ENCODE measurements around the gene SCAMP2. TPM values are rescaled to one million over a fixed set of nuclear protein-coding genes. Genes with fewer than 3 reads are reported as not detected.
"Not testable (repeated sequence)": the region's sequence is repeated elsewhere in the genome, so short reads cannot be mapped to it uniquely, and the experiment has no call there.

SCAMP2 gene
- total RNA-seq, 1 donor from 2014 or later: 21.6 TPM

DNA sequence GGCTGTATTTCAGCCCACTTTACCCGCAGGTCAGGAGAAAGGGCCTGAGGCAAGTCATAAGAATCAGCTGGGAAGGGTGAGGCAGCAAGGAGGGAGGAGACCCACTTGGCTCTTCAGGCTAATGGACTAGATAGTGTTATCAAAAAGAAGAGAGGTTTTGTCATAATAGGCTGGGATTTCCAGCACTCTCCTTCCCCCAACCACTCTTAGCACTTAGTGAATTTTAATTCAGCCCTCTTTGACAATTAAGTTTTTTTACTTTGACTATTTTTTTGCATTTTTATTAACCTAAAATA, 17.4 kb upstream of the SCAMP2 start:
- no peak for DNase-seq

DNA sequence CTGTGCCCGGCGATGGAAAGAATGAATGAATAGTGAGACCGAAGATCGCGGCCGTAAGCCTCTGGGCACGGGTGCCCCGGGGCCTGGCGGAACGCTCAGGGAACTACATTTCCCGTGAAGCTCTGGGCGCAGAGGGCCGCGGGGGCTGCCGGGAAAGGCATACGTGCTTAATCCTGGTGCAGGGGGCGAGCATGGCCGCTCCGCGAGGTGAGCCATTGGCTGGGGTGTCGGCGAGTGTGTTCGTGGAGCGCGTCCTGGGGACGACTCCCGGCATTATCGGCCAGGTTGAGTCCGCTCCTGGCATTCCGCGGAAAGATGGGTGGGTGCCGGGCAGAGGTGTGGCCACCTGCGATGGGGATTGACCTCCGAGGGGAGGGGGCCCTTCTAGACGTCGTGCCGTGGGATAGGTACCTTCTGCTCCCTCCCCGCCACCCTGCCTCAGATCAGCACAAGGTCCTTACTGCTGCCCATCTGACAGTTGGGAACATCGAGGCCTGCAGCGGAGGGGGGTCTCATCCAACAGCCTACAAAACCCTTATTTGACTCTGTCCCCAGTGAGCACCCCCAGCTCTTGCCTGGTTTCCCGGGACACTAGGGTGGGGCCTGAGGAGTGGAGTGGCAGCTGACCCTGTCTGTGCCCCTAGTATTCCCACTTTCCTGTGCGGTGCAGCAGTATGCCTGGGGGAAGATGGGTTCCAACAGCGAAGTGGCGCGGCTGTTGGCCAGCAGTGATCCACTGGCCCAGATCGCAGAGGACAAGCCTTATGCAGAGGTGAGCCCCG, 16.9 kb upstream of the SCAMP2 start, which contains the start of gene MPI:
MPI (plus strand) TSS at position 160 of the 782 bp plus-strand sequence; CDS start at position 192, 32 bp downstream.
- peak; percentile 50 for DNase-seq

DNA sequence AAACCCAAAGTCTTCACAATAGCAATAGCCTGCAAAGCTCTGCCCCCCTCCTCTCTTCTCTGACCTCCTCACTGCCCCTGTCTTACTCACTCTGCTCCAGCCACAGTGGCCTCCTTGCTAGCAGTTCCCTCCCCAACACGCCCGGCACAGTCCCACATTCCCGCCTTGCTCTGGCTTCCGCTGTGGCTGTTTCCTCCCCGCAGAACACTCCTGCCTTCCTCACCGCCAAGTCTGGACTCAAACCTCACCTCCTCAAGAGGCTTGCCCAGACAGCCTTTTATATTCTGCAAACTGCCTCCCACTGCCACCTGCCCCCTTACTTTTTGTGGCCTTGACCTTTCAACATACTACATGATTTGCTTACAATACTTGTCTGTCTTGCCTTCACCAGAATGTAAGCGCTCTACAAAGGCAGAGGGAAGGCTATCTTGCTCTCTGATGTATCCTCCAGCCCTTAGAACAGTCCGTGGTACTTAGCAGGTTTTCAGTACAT, 16.3 kb upstream of the SCAMP2 start:
- DNase-seq: no peak

DNA sequence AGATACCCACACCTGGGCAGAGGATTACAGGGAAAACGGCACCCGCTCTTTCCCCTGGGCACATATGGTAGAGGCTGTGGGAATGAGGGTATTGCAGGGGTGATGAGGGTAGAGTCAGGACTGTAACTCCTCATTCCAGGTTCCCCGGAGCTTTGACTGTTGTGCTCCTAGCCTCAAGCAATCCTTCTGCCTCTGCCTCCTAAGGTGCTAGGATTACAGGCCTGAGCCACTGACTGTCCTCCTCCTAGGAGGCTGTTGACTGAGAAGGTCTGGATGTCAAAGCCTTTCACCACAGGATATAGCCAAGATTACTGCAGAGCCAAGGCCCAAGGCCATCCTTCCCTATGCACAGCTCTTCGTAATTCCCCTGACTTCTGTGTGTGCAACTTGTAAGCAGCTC, 15.6 kb upstream of the SCAMP2 start:
- DNase-seq: no peak

DNA sequence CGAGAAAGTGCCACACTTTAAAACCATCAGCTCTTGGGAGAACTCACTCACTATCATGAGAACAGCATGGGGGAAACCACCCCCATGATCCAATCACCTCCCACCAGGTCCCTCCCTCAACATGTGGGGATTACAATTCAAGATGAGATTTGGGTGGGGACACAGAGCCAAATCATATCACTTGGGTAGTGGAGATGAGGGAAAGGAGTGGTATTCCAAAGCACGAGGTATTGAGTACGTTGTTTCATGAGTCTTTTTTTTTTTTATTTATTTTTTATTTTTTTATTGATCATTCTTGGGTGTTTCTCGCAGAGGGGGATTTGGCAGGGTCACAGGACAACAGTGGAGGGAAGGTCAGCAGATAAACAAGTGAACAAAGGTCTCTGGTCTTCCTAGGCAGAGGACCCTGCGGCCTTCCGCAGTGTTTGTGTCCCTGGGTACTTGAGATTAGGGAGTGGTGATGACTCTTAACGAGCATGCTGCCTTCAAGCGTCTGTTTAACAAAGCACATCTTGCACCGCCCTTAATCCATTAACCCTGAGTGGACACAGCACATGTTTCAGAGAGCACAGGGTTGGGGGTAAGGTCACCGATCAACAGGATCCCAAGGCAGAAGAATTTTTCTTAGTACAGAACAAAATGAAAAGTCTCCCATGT, 14.5 kb upstream of the SCAMP2 start:
- DNase-seq: not testable (repeated sequence)

DNA sequence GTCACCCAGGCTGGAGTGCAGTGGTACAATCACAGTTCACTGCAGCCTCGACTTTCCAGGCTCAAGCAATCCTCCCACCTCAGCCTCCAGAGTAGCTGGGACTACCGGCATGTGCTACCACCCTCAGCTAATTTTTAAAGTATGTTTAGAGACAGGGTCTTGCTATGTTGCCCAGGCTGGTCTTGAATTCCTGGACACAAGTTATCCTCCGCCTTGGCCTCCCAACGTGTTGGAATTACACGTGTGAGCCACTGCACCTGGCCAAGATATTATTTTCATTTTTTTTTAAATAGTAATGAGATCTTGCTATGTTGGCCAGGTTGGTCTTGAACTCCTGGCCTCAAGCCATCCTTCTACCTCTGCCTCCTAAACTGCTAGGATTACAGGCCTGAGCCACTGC, 12.3 kb upstream of the SCAMP2 start:
- DNase-seq: no peak

DNA sequence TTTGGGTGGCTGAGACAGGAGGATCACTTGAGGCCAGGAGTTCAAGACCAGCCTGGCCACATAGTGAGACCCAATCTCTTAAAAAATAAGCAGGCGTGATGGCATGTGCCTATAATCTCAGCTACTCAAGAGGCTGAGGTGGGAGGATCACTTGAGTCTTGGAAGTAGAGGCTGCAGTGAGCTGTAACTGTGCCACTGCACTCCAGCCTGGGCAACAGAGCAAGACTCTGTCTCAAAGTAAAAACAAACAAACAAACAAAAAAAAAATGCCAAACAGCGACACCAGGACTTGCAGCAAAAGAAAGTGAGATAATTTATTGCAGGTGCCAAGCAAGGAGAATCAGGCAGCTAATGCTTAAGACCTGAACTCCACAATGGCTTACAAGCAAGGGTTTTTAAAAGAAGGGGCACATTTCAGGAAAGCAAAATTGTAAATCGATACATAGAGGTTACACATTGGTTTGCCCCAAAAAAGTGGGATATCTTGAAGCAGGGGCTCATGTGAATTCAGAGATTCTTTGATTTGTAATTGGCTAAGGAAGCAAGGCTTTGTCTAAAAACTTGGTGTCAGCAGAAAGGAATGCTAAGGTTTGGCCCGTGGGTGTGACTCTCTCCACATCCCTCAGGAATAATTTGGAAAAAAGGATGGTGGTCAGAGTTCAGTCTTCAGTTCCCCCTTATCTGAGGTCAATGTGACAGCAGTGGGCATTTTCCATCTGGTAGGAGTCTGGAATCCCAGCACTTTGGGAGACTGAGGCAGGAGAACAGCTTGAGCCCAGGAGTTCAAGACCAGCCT, 11.5 kb upstream of the SCAMP2 start:
- no peak for DNase-seq

DNA sequence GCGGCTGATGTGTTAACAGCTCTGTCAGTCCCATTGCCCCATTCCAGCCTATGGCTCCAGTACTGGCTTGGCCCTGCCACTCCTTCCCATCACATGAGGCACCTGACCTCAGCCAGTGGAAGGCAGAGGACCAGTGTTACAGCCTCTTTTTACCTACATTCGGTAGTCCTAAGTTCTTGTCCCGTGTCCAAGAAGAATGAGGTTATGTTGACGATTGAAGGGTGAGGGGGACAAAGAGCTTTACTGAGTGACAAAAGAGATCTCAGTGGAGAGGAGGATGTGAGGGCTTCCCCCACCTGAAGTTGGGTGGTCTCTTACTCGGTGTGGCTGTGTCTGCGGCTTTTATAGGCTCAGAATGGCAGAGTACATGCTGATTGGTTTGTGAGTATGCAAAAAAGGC, 9.4 kb upstream of the SCAMP2 start:
- DNase-seq: no peak

DNA sequence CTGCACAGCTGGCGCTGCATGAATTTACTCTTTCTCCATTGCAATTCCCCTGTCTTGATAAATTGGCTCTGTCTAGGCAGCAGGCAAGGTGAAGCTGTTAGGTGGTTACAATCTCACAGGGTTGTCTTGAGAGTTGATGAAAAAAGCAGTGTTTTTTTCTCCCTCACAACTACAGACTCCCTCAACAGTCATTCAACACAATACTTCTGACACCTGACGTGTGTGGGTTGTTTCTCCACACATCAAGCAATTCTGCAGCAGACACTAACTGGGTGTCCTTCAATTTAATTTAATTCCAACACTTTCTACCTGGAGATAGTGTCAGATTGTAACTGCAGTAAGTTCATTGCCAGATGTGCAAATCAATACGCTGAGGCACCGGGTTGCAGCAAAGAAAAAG, 5.1 kb upstream of the SCAMP2 start:
- DNase-seq: no peak

DNA sequence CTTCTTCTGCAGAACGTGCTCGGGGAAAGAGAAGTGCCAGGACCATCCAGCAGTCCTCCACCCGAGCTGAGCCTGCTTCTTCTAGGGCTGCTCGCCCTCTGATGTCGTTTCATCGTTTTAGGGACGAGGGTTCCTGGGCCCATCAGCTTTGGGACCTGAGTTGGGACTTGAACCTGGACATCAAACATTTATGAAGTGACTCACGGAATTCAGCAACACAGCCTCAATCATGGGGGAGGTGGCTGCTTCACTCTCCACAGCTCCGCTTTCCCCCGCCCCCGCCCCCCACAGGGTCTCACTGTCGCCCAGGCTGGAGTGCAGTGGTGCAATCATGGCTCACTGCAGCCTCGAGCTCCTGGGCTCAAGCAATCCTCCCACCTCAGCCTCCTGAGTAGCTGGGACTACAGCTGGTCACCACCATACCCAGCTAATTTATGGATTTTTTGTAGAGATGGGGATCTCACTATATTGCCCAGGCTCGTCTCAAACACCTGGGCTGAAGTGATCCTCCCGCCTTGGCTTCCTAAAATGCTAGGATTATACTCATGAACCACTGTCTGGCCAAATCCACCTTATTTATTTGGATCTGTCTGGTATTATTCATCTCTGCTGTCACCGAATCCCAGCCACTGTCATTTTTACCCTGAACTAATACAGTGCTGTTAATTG, 725 bp upstream of the SCAMP2 start:
- no peak for DNase-seq

DNA sequence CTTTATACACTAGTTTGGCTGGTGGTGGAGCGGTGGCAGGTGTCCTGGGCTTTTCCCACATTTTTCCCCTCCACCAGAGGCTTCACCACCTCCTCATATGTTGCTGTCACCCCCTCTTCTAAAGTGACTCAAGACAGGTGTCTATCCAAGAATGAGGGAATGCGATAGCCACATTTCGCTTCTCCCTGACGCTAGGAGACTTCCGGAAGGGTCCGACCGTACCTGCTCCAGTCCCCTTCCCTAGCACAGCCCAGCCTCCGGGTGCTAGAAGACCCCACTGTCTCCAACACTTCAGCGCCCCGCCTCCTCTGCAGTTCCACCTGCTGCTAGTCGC, 496 bp downstream of the SCAMP2 start:
- no peak for DNase-seq

DNA sequence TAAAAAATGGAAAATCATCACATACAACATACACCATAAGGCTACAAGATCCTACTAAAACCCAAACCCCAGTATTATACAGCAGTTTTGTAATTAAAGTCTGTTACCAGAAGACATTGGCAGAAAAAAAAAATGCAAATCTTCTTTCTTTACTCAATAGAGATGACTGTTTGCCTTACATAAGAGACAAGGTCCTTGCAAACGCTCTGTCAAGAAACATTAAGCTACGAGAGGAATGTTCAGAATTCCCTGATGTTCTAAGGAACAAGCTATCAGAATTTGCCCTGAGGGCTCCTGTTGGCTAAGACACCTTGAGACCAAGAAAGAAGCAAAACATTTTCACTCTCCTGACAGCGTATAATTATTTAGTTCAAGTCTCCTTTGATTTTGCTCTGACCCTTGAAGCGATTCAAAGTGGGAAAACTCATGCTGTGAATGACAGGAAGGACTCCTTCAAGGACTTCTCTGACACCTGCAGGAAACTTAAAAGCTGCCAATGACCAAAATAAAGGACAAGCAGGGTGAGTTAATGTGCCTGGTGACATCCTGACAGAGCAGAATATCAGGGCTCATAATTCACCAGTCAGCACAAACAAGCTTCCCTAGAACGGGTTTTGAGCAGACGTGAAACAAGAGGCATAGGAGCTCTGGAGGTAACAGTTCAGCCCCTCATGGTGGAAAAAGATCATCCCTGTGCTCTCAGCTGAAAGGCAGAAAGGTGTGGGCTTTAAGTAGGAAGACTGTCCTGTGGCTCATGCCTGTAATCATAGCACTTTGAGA, 2.5 kb downstream of the SCAMP2 start:
- DNase-seq: no peak

DNA sequence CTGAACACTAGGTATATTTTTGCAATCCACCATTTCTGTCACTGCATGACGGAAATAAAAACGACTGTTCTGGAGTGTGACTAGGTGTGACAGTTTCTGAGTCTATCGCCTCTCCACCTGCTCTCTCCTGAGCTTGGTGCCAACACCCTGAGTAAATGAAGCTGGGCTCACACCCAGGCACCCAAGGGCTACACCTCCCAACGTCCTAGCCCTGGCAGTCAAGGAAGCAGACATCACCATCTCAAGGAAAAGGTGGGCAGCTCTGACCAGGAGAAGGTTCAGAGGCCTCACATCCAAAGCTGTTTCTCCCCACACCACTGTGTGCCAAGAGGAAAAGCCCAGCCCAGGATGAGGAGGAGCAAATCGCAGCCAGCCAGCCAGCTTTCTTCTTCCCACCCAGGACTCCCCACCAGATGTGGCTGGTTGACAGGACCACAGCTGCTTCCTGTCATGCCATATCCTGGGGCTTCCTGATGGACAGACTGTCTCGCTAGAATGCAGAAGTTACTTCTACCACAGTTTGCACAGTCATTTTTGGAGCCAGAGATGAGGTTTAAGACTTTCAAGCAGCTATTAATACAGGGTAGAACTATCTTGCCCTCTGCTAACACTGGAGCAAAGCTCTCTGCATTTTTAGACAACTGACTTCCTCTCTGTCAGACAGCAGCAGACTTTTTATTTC, 3.3 kb downstream of the SCAMP2 start:
- DNase-seq: peak; percentile 63

DNA sequence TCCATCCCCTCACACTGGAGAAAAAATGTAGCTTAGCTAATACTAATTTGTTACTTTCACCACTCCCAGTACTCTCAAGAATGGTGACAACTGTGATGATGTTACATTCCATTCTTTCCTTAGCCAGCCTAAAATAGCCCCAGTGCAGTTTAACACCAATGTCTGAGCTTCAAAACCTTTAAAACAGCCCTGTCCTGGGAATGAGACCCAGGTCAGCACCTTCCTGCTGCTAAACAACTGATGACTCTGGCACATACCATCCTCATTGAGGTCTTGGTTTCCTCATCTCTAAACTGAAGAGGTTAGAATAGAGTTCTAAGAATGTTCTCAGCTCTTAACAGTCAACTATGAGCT, 3.8 kb downstream of the SCAMP2 start:
- no peak for DNase-seq

DNA sequence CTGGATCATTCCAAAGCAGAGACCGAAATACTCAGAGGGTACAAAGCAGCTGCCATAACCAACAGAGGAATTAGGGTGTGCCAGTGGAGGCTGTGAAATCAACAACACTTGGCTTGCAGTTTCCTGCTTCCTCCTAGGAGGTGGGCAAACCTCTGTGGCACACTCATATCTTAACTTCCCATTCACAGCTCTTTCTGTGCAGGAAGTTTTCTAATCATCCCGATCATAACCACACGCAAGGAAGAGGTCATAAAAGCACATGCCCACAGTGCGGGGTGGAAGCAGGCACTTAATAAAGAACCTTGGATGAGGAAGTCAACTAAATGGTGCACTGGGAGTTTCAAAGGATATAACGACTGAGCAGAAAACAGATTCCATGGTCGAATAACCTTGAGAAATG, 5.1 kb downstream of the SCAMP2 start:
- no peak for DNase-seq

DNA sequence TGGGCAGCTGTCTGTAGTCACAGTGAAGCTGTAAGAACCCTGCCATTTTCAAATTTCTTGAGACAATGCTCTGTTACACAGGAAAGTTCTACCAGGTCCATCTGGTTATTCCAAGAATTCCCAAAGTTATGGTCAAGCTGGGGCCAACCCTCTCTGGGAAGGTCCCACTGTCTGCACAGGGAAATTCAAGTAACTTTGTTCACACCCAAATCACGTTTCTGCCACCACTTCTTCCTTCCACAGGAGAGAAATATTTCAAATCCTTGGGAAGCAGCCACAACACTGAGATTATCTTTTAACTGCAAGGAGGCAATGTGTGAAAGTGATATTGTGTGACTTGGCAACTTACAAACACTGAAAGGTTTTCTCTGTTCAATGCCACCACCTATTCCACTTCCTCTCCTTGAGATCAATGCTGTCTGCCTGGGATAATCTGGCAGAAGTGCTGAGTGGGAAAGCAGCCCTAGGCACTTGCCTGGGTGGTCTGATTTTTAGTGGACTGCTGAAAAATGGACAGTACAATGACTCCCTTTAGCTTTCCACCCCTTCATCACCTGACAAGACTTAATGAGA, 5.6 kb downstream of the SCAMP2 start:
- DNase-seq: no peak

DNA sequence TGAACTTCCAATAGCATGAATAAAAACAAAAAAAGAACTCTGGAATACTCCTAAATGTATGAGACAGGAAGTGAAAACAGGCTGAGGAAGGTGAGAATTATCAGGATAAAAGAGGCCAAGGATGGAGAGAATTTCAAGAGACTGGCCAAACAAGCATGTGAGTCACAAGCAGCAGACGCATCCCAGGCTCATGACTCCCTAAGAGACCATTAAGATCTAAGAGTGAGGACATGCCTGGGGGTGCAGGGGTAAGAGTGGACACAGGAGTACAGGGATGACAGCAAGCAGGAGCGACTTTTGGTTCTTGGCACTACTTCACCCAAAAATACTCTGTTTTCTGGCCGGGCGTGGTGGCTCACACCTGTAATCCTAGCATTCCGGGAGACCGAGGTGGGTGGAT, 7.1 kb downstream of the SCAMP2 start:
- DNase-seq: no peak

DNA sequence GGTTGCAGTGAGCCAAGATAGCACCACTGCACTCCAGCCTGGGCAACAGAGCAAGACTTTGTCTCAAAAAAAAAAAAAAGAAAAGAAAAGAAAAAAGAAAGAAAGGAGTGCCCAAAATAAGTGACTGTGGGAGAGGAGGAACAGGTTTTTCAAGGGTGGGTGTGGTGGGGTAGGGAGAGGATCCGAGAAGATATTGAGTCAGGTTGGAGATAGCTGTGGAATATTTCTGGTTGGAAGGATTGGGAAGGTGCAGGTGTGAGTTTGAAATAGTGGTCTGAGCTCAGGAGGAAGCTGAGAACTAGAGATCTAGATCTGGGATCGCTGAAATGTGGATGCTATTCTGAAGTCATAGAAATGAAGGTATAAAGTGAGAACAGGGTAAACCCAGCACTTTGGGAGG, 7.8 kb downstream of the SCAMP2 start:
- DNase-seq: no peak

DNA sequence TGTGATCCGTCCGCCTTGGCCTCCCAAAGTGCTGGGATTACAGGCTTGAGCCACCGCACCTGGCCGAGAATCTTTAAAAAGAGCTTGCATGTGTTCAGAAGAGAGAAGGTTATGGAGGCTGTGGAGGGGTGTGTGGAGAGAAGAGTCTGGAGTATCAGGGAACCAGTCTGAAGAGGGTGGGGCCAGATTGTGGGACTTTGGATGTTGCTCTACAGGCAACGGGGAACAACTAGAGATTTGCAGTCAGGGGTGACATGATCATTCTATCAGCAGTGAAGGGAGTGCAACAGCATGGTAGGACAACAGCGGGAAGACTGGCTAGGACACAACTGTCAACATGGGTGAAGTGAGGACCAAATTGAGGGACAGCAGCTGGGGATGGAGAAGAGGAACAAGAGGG, 8.9 kb downstream of the SCAMP2 start:
- no peak for DNase-seq

DNA sequence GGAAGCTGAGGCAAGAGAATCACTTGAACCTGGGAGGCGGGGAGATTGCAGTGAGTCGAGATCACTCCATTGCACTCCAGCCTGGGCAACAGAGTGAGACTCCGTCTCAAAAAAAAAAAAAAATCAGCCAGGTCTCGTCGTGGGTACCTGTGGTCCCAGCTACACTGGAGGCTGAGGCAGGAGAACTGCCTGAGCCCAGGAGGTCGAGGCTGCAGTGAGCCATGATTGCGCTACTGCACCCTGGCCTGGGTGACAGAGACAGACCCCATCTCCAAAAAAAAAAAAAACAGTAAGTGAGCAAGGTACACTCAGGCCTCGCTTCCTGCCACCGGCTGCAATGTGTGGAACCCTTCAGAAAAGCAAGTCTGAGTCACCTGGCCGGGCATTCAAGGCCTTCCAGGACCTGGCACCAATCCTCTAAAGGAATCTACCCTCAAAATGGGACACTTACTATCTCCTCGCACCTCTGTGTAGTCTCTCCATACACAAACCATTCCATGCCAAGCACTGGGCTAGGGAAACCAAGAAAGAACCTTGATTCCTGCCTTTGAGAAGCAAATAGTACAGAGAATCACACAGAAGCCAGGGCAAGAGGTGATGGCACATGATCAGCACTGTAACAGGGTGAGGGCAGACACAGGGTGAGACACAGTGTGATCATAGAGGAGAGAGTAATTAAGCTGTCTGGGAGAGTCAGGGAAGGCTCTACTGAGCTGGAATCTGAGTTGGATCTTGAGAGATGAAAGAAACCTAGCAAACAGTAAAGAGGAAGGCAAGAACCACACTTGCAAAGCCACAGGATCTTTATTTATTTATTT, 9.7 kb downstream of the SCAMP2 start:
- no peak for DNase-seq
